ENCODE data around the gene ALDOA. TPM values are rescaled to one million over a fixed set of nuclear protein-coding genes. Genes with fewer than 3 reads are reported as not detected.

ALDOA gene
- polyA plus RNA-seq, 3 donors = 551 to 1,251 (median 711) TPM

Other genes starting within 250 kb of the ALDOA start
- 10 to 100 TPM; 15.2 to 33.3 (median 18.5) TPM for gene PAGR1, start 249.6 kb upstream of the ALDOA start, polyA plus RNA-seq
- gene MVP, start 245.3 kb upstream of the ALDOA start, polyA plus RNA-seq = 100 to 1,000 TPM in 2 of 3 donors, 10 to 100 TPM in 1; 90.1 to 104 (median 103) TPM
- 100 to 1,000 TPM in 2 of 3 donors, 10 to 100 TPM in 1; 84.2 to 133 (median 122) TPM for gene CDIPT, start 202.5 kb upstream of the ALDOA start, polyA plus RNA-seq
- gene SEZ6L2, start 166.2 kb upstream of the ALDOA start, polyA plus RNA-seq = 10 to 100 TPM in 1 of 3 donors, 1 to 10 TPM in 1, under 1 TPM in 1; 0.11 to 11.5 (median 1.4) TPM
- gene ASPHD1, start 165.3 kb upstream of the ALDOA start, polyA plus RNA-seq = 1 to 10 TPM; 3.0 to 7.0 (median 4.5) TPM
- 10 to 100 TPM in 2 of 3 donors, 1 to 10 TPM in 1; 6.5 to 13.0 (median 10.5) TPM for gene KCTD13, start 139.5 kb upstream of the ALDOA start, polyA plus RNA-seq
- gene TMEM219, start 103.7 kb upstream of the ALDOA start, polyA plus RNA-seq = 100 to 1,000 TPM in 2 of 3 donors, 10 to 100 TPM in 1; 91.4 to 182 (median 115) TPM
- gene TAOK2, start 91.9 kb upstream of the ALDOA start, polyA plus RNA-seq = 10 to 100 TPM; 15.2 to 47.6 (median 32.2) TPM
- 10 to 100 TPM; 10.1 to 14.8 (median 14.2) TPM for gene HIRIP3, start 70.1 kb upstream of the ALDOA start, polyA plus RNA-seq
- gene INO80E, start 69.5 kb upstream of the ALDOA start, polyA plus RNA-seq = 10 to 100 TPM; 37.3 to 69.5 (median 50.1) TPM
- 1 to 10 TPM in 1 of 3 donors, under 1 TPM in 2; 0.25 to 1.9 (median 0.38) TPM for gene DOC2A, start 54.7 kb upstream of the ALDOA start, polyA plus RNA-seq
- not detected for gene C16orf92, start 42.6 kb upstream of the ALDOA start, polyA plus RNA-seq
- gene TLCD3B, start 34.5 kb upstream of the ALDOA start, polyA plus RNA-seq = under 1 TPM in 1 of 3 donors, not detected in 2; 0.10 TPM
- gene PPP4C, start 10.2 kb downstream of the ALDOA start, polyA plus RNA-seq = 10 to 100 TPM; 45.7 to 93.1 (median 79.4) TPM
- gene TBX6, start 26.2 kb downstream of the ALDOA start, polyA plus RNA-seq = 1 to 10 TPM in 1 of 3 donors, under 1 TPM in 2; 0.67 to 1.3 (median 0.73) TPM
- gene YPEL3, start 30.5 kb downstream of the ALDOA start, polyA plus RNA-seq = 100 to 1,000 TPM in 1 of 3 donors, 10 to 100 TPM in 2; 70.2 to 217 (median 86.0) TPM
- 1 to 10 TPM; 1.2 to 5.6 (median 3.4) TPM for gene GDPD3, start 47.8 kb downstream of the ALDOA start, polyA plus RNA-seq
- gene MAPK3, start 57.5 kb downstream of the ALDOA start, polyA plus RNA-seq = 100 to 1,000 TPM in 2 of 3 donors, 10 to 100 TPM in 1; 25.2 to 143 (median 108) TPM
- gene CORO1A, start 117.8 kb downstream of the ALDOA start, polyA plus RNA-seq = 10 to 100 TPM; 14.9 to 73.1 (median 72.4) TPM
- gene BOLA2B, start 127.9 kb downstream of the ALDOA start, polyA plus RNA-seq = 100 to 1,000 TPM in 2 of 3 donors, 10 to 100 TPM in 1; 77.5 to 143 (median 136) TPM
- 10 to 100 TPM; 33.5 to 60.0 (median 44.0) TPM for gene SLX1A, start 128.1 kb downstream of the ALDOA start, polyA plus RNA-seq
- 10 to 100 TPM in 1 of 3 donors, 1 to 10 TPM in 2; 4.9 to 20.1 (median 5.0) TPM for gene SULT1A3, start 133.5 kb downstream of the ALDOA start, polyA plus RNA-seq
- 1 to 10 TPM; 2.7 to 5.5 (median 3.0) TPM for gene NPIPB13, start 182.7 kb downstream of the ALDOA start, polyA plus RNA-seq